ENCODE data around the gene AADAT. TPM values are rescaled to one million over a fixed set of nuclear protein-coding genes. Genes with fewer than 3 reads are reported as not detected.

The AADAT gene
- total RNA-seq, 1 donor from 2014 or later: 36.3 TPM

DNA sequence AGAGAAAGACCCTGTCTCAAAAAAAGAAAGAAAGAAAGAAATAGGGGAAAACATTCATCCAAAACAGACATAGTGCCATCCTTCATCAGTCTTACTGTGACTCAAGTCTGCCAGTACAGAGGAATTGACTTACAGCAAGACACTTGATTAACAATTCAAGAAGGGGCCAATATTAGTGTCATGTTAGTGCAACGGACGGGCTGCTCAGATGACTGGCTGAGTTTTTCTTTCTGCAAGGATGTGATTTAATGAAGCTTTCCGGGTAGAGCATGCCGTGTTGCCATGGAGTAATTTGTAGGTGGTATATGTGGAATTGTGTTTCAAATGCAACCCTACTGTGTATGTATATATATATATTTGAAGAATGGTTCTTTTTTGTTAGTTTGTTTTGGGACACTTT is 51.0 kb downstream of the AADAT start:
- H3K4me1 Mint-ChIP-seq: no peaks in the 10 kb centered on the region
- H3K9me3 Mint-ChIP-seq: no peaks in the 10 kb centered on the region
- TF ChIP-seq, protein P1, sequence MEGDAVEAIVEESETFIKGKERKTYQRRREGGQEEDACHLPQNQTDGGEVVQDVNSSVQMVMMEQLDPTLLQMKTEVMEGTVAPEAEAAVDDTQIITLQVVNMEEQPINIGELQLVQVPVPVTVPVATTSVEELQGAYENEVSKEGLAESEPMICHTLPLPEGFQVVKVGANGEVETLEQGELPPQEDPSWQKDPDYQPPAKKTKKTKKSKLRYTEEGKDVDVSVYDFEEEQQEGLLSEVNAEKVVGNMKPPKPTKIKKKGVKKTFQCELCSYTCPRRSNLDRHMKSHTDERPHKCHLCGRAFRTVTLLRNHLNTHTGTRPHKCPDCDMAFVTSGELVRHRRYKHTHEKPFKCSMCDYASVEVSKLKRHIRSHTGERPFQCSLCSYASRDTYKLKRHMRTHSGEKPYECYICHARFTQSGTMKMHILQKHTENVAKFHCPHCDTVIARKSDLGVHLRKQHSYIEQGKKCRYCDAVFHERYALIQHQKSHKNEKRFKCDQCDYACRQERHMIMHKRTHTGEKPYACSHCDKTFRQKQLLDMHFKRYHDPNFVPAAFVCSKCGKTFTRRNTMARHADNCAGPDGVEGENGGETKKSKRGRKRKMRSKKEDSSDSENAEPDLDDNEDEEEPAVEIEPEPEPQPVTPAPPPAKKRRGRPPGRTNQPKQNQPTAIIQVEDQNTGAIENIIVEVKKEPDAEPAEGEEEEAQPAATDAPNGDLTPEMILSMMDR (IDR thresholded peaks at IDR 0.05; ENCODE audit: unreplicated experiment): no peak
- no peak overlapping the region for H3K4me3 Mint-ChIP-seq
- peaks cover 20% of the 10 kb centered on the region for H3K27me3 Mint-ChIP-seq (ENCODE audit: low read depth)
- DNase-seq (ENCODE audit: low spot score in 2 of 2, unreplicated experiment in 2 of 2): no peak
- H3K27ac Mint-ChIP-seq: no peak overlapping the region
- no peaks in the 10 kb centered on the region for H3K36me3 Mint-ChIP-seq

DNA sequence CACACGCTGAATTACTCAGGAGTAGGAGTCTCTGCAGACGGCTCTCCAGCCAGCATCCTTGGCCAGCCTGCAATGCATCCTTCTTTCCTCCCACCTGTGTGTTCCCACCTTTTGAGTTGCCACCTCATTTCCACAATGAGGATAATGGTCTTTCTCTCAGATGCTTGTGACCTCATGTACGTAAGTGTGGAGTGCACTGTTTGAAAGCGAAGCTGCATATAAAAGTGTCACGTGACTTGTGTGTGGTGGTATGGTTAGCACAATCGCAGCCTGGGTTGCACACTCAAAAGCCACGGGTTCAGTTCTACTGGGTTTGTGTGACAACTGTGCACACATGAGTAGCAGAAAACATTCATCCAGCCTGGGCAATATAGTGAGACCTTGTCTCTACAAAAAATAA is 51.5 kb downstream of the AADAT start:
- Mint-ChIP-seq H3K27me3 (ENCODE audit: low read depth) (peaks cover 22% of the 10 kb centered on the region), H3K4me1 (no peaks in the 10 kb centered on the region)

DNA sequence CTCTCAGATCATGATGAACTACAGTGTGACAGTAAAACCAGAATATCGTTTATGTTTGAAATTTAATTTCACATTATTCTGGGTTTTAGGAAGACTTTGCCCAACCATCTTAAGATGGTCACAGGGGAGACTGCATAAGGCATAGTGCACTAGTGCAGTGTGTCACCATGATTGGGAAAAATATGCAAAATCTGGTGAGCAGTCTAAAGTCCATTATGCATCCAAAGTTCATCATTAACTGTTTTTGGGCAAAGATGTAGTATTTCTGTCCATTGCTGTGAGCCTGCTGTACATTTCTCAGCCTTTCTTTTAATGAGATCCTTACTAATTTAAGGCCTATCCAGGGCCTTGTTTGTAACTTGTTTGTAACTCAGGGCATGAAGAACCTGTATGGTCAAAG is 52.3 kb downstream of the AADAT start:
- TF ChIP-seq, protein P1 (IDR thresholded peaks at IDR 0.05; ENCODE audit: unreplicated experiment): no peak
- no peak overlapping the region for H3K4me3 Mint-ChIP-seq
- DNase-seq (ENCODE audit: low spot score in 2 of 2, unreplicated experiment in 2 of 2): no peak
- no peaks in the 10 kb centered on the region for H3K36me3 Mint-ChIP-seq
- no peaks in the 10 kb centered on the region for H3K4me1 Mint-ChIP-seq
- H3K9me3 Mint-ChIP-seq: no peaks in the 10 kb centered on the region
- no peak overlapping the region for H3K27ac Mint-ChIP-seq
- H3K27me3 Mint-ChIP-seq (ENCODE audit: low read depth): peaks cover 23% of the 10 kb centered on the region

More for the DNA sequence above, 51.5 kb downstream of the AADAT start:
- H3K4me3 Mint-ChIP-seq: no peak overlapping the region
- no peak overlapping the region for H3K27ac Mint-ChIP-seq
- no peaks in the 10 kb centered on the region for H3K36me3 Mint-ChIP-seq
- no peak for DNase-seq (ENCODE audit: low spot score in 2 of 2, unreplicated experiment in 2 of 2)
- TF ChIP-seq, protein P1 (IDR thresholded peaks at IDR 0.05; ENCODE audit: unreplicated experiment): no peak
- H3K9me3 Mint-ChIP-seq: no peaks in the 10 kb centered on the region

DNA sequence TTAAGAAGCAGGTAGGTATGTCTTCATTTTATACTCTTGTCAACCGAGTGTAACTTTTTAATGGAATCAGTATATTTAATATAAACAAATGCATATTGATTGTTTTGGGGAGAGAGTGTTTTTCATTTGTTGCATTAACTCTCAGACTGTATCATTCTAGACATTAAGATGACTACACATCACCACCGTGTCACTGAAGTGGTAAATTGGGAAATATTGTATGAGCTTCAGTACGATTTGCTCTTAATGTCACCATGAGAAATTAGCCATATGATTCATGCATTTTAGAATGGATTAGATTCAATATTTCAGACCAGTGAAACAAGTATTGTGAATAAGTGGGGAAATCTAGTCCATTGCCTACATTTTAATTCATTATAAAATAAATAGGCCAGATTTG is 53.9 kb downstream of the AADAT start:
- no peak for DNase-seq (ENCODE audit: low spot score in 2 of 2, unreplicated experiment in 2 of 2)
- H3K36me3 Mint-ChIP-seq: no peaks in the 10 kb centered on the region
- no peak overlapping the region for H3K27ac Mint-ChIP-seq
- H3K4me3 Mint-ChIP-seq: no peak overlapping the region
- TF ChIP-seq, protein P1 (IDR thresholded peaks at IDR 0.05; ENCODE audit: unreplicated experiment): no peak
- no peaks in the 10 kb centered on the region for H3K4me1 Mint-ChIP-seq
- peaks cover 36% of the 10 kb centered on the region for H3K27me3 Mint-ChIP-seq (ENCODE audit: low read depth)
- H3K9me3 Mint-ChIP-seq: no peaks in the 10 kb centered on the region

DNA sequence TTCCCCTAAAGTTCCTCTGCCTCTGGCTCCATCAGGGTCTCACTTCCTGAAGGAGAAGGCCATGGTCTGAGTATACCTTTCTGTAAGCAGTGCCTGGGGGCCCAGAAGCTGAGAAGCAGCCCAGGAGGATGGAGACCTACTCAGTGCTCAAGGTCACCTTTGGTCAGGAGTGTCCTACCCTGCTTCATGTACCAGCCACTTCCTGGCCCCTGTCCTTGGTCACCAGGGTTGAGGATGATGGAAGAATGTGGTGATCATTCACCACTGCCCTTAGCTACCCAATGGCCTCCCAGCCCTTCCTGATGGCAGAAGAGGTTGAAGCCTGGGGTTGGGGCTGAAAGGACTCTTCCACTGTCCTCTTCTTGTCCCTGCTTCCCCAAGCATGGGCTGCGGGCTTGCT is 54.5 kb downstream of the AADAT start:
- H3K27me3 Mint-ChIP-seq (ENCODE audit: low read depth): peaks cover 34% of the 10 kb centered on the region
- H3K9me3 Mint-ChIP-seq: no peaks in the 10 kb centered on the region
- H3K36me3 Mint-ChIP-seq: no peaks in the 10 kb centered on the region
- TF ChIP-seq, protein P1 (IDR thresholded peaks at IDR 0.05; ENCODE audit: unreplicated experiment): no peak
- no peak for DNase-seq (ENCODE audit: low spot score in 2 of 2, unreplicated experiment in 2 of 2)
- no peak overlapping the region for H3K27ac Mint-ChIP-seq
- no peaks in the 10 kb centered on the region for H3K4me1 Mint-ChIP-seq
- H3K4me3 Mint-ChIP-seq: no peak overlapping the region

DNA sequence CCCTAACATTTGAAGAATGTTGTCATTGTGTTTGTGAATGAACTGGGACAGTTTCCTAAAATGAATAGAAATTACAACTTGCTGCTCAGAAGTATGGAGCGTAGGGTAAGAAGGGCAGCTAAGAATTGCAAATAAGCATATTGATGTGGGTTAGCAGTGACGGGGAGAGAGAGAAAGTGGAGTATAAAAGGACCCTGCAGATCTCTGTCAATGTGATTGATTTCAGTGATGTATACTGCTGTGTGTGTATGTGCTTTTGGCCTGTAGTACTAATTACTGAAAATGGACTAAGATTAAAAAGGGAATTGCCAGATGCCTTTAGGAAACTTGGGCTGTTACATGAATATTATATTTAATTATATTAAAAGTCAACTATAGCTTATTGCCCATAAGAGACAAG is 55.8 kb downstream of the AADAT start:
- TF ChIP-seq, protein P1 (IDR thresholded peaks at IDR 0.05; ENCODE audit: unreplicated experiment): no peak
- Mint-ChIP-seq H3K4me3 (no peak overlapping the region), H3K4me1 (no peaks in the 10 kb centered on the region), H3K27ac (no peak overlapping the region), H3K36me3 (no peaks in the 10 kb centered on the region), H3K9me3 (no peaks in the 10 kb centered on the region), H3K27me3 (ENCODE audit: low read depth) (peaks cover 39% of the 10 kb centered on the region)
- no peak for DNase-seq (ENCODE audit: low spot score in 2 of 2, unreplicated experiment in 2 of 2)
